Adrenal gland (tissue), 5 donors: ENCODE results near the gene ESRRB.

ENCODE experiments used
- POLR2A ChIP-seq, 2 donors: fragments of 450-650 bp; IDR thresholded peaks; one replicate each; pipeline ENCODE4 v1.6.1; 2017; ENCODE audit warnings: antibody characterized with exemption in 2 of 2, mild to moderate bottlenecking in 2 of 2, moderate library complexity in 1 of 2
- TF ChIP-seq, protein P1 (sequence below), 6 experiments: fragments of 450-650 bp in 4 of 6; fragments of 200-600 bp in 2 of 6; sonication (generic) in 1 of 6; IDR thresholded peaks; 1 replicate in 5 of 6; 2 replicates in 1 of 6; pipeline versions ENCODE4 v1.5.1 to v1.8.0; 2016 to 2021; ENCODE audit warnings: antibody characterized with exemption in 6 of 6, mild to moderate bottlenecking in 2 of 6, moderate library complexity in 1 of 6
- donor health status: DM: no; HTN: no; CAD: no.

DNA sequence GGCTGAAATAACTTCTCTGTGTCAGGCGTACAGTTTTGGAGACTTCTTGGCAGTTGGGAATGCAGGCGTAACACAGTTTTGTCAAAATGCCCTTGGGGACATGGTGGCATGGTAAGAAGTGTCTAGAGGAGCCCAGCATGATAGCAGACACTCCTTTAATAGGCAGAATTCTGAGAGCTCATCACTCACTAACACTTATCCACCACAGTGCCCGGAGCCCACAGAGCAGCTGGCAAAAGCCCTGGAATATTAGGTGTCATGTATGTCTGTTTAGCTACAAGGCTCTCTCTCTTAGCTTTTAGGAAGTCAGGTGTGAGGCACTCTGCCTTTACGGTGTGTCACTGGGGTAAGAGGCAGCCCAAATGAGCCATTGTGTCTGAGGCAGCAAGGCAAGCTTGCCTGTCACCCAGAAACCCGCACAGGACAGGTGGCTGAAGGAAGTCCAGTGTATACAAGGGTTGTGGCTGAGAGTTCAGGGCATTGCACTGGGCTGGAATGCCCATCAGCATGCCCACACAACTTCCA is 96.3 kb downstream of the ESRRB start:
- TF ChIP-seq, protein P1, sequence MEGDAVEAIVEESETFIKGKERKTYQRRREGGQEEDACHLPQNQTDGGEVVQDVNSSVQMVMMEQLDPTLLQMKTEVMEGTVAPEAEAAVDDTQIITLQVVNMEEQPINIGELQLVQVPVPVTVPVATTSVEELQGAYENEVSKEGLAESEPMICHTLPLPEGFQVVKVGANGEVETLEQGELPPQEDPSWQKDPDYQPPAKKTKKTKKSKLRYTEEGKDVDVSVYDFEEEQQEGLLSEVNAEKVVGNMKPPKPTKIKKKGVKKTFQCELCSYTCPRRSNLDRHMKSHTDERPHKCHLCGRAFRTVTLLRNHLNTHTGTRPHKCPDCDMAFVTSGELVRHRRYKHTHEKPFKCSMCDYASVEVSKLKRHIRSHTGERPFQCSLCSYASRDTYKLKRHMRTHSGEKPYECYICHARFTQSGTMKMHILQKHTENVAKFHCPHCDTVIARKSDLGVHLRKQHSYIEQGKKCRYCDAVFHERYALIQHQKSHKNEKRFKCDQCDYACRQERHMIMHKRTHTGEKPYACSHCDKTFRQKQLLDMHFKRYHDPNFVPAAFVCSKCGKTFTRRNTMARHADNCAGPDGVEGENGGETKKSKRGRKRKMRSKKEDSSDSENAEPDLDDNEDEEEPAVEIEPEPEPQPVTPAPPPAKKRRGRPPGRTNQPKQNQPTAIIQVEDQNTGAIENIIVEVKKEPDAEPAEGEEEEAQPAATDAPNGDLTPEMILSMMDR (IDR thresholded peaks at IDR 0.05), result no peak
- TF ChIP-seq POLR2A (IDR thresholded peaks at IDR 0.05), result no peak
